HL-60 (cell line): ENCODE measurements around the gene RAP1GAP.

ENCODE experiments used
- DNase-seq, 2 experiments: peaks; one replicate each; pipeline ENCODE4 v3.0.0-alpha.2; 2010 to 2020; ENCODE audit warnings: low read depth in 1 of 2, low spot score in 1 of 2
- H3K27ac ChIP-seq: fragments of 250-450 bp; sonication (Bioruptor Pico); replicated peaks from 2 replicates; pipeline ENCODE4 v1.5.1; 2020; ENCODE audit warnings: mild to moderate bottlenecking, moderate library complexity
- H3K27me3 ChIP-seq: fragments of 250-450 bp; sonication (Bioruptor Pico); 2 replicates; pipeline ENCODE4 v1.5.1; 2021; ENCODE audit warnings: mild to moderate bottlenecking, moderate library complexity; ENCODE audit not compliant: insufficient read depth, poor library complexity, severe bottlenecking
- H3K4me3 ChIP-seq: replicated peaks from 2 replicates; pipeline ENCODE4 v1.5.1; 2011; ENCODE audit warnings: mild to moderate bottlenecking, control low read depth, low read length; ENCODE audit not compliant: insufficient read depth
- CTCF ChIP-seq: IDR thresholded peaks from one replicate; pipeline ENCODE4 v1.5.1; 2011; ENCODE audit warnings: low read length, control low read depth, inconsistent platforms; ENCODE audit not compliant: insufficient read depth
- GABPA ChIP-seq: IDR thresholded peaks from 2 replicates; pipeline ENCODE4 v1.6.1; 2012; ENCODE audit warnings: low read depth
- POLR2AphosphoS5 ChIP-seq: IDR thresholded peaks from 2 replicates; pipeline ENCODE4 v1.6.1; 2012; ENCODE audit warnings: low read depth
- REST ChIP-seq: IDR thresholded peaks from 2 replicates; pipeline ENCODE4 v1.6.1; 2012; ENCODE audit warnings: low read depth; ENCODE audit not compliant: insufficient replicate concordance
- SPI1 ChIP-seq: IDR thresholded peaks from 2 replicates; pipeline ENCODE4 v1.6.1; 2012; ENCODE audit warnings: low read depth, mild to moderate bottlenecking, borderline replicate concordance

The RAP1GAP gene

GRCh38 chr1:21552715-21553114 lies 116.4 kb downstream of the RAP1GAP start:
- Histone ChIP-seq H3K4me3 (no peak overlapping the region), H3K27ac (peak overlapping the region; percentile 61), H3K27me3 (no peaks in the 10 kb centered on the region)
- no peak for TF ChIP-seq REST
- no peak for TF ChIP-seq GABPA
- TF ChIP-seq CTCF = no peak
- TF ChIP-seq POLR2AphosphoS5 = no peak
- TF ChIP-seq SPI1 = no peak
- peak; percentile 40 to 72 for DNase-seq

GRCh38 chr1:21550866-21551475 lies 118.2 kb downstream of the RAP1GAP start:
- no peak overlapping the region for H3K27ac ChIP-seq
- H3K27me3 ChIP-seq = no peaks in the 10 kb centered on the region
- TF ChIP-seq REST (no peak), CTCF (no peak), SPI1 (no peak), POLR2AphosphoS5 (no peak), GABPA (no peak)
- DNase-seq = no peak
- no peak overlapping the region for H3K4me3 ChIP-seq

- no peak overlapping the region for H3K4me3 ChIP-seq
- TF ChIP-seq CTCF (no peak), POLR2AphosphoS5 (no peak), SPI1 (no peak), REST (peak; percentile 58), GABPA (no peak)
- no peak overlapping the region for H3K27ac ChIP-seq
- H3K27me3 ChIP-seq = no peaks in the 10 kb centered on the region
- DNase-seq = peak; percentile 4 to 54
These were observed 119.1 kb downstream of the RAP1GAP start for GRCh38 chr1:21550097-21550496.
